Gastrocnemius medialis (tissue), 4 donors: Measurements from ENCODE around the gene OSCP1. TPM values are rescaled to one million over a fixed set of nuclear protein-coding genes. Genes with fewer than 3 reads are reported as not detected.
A peak's percentile ranks its signal among the peaks of the same experiment; 100 is the strongest.

ENCODE experiments used
- ATAC-seq, 2 donors: fragments of 150-250 bp; one replicate each; pipeline ENCODE4 v1.9.1; 2016
- DNase-seq, 2 donors: peaks; one replicate each; pipeline ENCODE4 v3.0.0-alpha.2; 2019
- H3K27ac ChIP-seq, 4 donors: fragments of 200-600 bp; sonication (generic); 1 replicate in 1 of 4; 2 replicates in 3 of 4; pipeline ENCODE4 v1.5.1; 2016 to 2018; ENCODE audit warnings: mild to moderate bottlenecking in 2 of 4, moderate library complexity in 1 of 4
- H3K27me3 ChIP-seq, 3 donors: fragments of 200-600 bp; sonication (generic) in 2 of 3; 1 replicate in 1 of 3; 2 replicates in 2 of 3; pipeline versions ENCODE4 v1.5.1 to v1.6.0; 2016 to 2019; ENCODE audit warnings: mild to moderate bottlenecking in 1 of 3, moderate library complexity in 1 of 3
- H3K36me3 ChIP-seq, 2 donors: fragments of 200-600 bp; sonication (generic) in 1 of 2; one replicate each; pipeline ENCODE4 v1.5.1; 2017 to 2018
- H3K4me1 ChIP-seq, 2 donors: fragments of 200-600 bp; sonication (generic) in 1 of 2; one replicate each; pipeline ENCODE4 v1.5.1; 2016 to 2017; ENCODE audit warnings: mild to moderate bottlenecking in 2 of 2
- H3K4me3 ChIP-seq, 4 donors: fragments of 200-600 bp; sonication (generic) in 3 of 4; 1 replicate in 1 of 4; 2 replicates in 3 of 4; pipeline ENCODE4 v1.5.1; 2016 to 2019; ENCODE audit warnings: mild to moderate bottlenecking in 2 of 4
- H3K9me3 ChIP-seq, 3 donors: fragments of 200-600 bp; sonication (generic) in 2 of 3; 1 replicate in 1 of 3; 2 replicates in 2 of 3; pipeline ENCODE4 v1.5.1; 2016 to 2019
- POLR2A ChIP-seq, 2 donors: fragments of 450-650 bp; IDR thresholded peaks; one replicate each; pipeline ENCODE4 v1.6.1; 2017; ENCODE audit warnings: antibody characterized with exemption in 2 of 2, mild to moderate bottlenecking in 2 of 2, moderate library complexity in 2 of 2
- in situ Hi-C, 4 donors: fragments of 200-750 bp; cut with MboI; loops; one replicate each; pipeline versions ENCODE4 v1.15.0 to v1.8.0; 2017; ENCODE audit warnings: low sequenced_read_pairs in 4 of 4
- intact Hi-C: fragments of 100-400 bp; cut with DNase I; formaldehyde crosslinking; loops from one replicate; pipeline ENCODE4 v1.15.1; 2023; ENCODE audit warnings: low total_unique reads
- total RNA-seq, 4 donors: library from RNA; depleted of rRNA; stranded (reverse); fragments of >200 nt; gene quantifications; one replicate each; pipeline versions ENCODE4 v1.1.0 to v1.2.3, GENCODE V29; 2016
- TF ChIP-seq, protein P1 (sequence below), 5 experiments: fragments of 450-650 bp in 3 of 5; fragments of 200-600 bp in 2 of 5; sonication (generic) in 2 of 5; IDR thresholded peaks in 4 of 5; conservative IDR thresholded peaks in 1 of 5; 1 replicate in 4 of 5; 2 replicates in 1 of 5; pipeline ENCODE4 v1.5.1; 2016 to 2019; ENCODE audit warnings: antibody characterized with exemption in 5 of 5, mild to moderate bottlenecking in 3 of 5, moderate library complexity in 3 of 5

OSCP1 gene
- total RNA-seq, 4 donors from 2014 or later: 3.3 to 6.7 (median 4.7) TPM

DNA sequence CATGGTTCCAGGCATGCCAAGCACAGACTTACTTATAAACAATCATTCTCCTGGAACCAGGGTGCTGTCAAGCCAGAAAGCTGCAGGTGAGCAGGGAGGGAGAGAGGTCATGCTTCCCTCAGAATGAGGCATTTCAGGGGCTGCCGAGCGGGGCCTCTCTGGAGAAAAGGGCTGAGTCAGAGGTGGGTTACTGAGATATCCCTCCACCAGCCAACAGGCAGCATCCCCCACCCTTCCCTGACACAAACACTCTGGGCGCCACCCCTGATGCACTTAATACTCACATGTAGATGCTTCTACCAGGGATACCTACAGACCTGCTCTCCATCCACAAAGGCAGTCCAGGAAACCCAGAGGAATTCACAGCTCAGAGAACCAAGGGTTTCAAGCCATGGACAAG, 77.6 kb downstream of the OSCP1 start:
- H3K9me3 ChIP-seq: no peaks in the 10 kb centered on the region
- ATAC-seq (no peak), DNase-seq (no peak)
- no peaks in the 10 kb centered on the region for H3K36me3 ChIP-seq
- peak overlapping the region; percentile 86 to 97 (median 92) for H3K27ac ChIP-seq
- TF ChIP-seq, protein P1, sequence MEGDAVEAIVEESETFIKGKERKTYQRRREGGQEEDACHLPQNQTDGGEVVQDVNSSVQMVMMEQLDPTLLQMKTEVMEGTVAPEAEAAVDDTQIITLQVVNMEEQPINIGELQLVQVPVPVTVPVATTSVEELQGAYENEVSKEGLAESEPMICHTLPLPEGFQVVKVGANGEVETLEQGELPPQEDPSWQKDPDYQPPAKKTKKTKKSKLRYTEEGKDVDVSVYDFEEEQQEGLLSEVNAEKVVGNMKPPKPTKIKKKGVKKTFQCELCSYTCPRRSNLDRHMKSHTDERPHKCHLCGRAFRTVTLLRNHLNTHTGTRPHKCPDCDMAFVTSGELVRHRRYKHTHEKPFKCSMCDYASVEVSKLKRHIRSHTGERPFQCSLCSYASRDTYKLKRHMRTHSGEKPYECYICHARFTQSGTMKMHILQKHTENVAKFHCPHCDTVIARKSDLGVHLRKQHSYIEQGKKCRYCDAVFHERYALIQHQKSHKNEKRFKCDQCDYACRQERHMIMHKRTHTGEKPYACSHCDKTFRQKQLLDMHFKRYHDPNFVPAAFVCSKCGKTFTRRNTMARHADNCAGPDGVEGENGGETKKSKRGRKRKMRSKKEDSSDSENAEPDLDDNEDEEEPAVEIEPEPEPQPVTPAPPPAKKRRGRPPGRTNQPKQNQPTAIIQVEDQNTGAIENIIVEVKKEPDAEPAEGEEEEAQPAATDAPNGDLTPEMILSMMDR (IDR thresholded peaks at IDR 0.05 in 4 of 5, conservative IDR thresholded peaks at IDR 0.05 in 1 of 5): no peak
- no peak for TF ChIP-seq POLR2A (IDR thresholded peaks at IDR 0.05)
- H3K4me1 ChIP-seq: peaks cover 48 to 76% of the 10 kb centered on the region in 2 donors
- H3K27me3 ChIP-seq: no peaks in the 10 kb centered on the region
- H3K4me3 ChIP-seq: no peak overlapping the region
- in situ Hi-C loops: no loop called here
- intact Hi-C loops: no loop called here

DNA sequence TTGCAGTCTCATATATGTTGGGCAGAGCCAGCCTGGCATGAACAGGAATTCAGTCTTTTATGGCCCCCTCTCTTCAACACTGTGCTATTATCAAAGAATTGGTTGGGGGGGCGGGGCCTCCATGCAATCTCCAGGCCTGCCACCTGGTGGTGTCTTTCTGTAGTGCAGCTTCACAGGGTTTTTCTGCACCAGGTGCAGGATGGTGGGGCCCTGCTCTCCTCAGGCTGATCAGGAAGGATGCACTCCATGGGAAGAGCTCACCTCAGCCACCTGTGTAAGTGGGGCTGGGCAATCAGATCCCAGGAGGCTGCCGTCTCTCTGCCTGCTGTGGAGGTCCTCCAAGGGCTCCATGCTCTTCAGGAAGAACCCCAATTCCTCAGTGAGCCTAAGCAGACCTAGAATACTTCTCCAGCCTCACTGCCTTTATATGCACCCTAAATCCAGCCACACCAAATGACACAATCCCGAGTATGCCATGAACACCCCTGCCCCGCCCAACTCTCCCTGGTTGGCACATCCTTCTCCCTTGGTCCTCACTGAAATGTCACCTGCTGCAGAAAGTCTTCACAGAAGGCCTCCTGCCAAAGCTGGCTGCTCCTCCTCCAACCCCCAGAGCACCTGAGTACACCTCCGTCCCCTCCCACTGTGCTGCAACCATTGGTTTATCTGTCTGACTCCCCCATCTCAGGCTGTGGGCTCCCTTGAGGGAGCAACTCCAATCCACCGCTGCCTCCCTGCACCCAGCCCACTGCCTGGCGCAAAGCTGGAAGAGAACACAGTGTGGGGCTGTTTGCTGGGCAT, 81.0 kb downstream of the OSCP1 start:
- no peaks in the 10 kb centered on the region for H3K9me3 ChIP-seq
- H3K4me1 ChIP-seq: peaks cover 47 to 68% of the 10 kb centered on the region in 2 donors
- H3K36me3 ChIP-seq: no peaks in the 10 kb centered on the region
- TF ChIP-seq POLR2A (IDR thresholded peaks at IDR 0.05): no peak
- TF ChIP-seq, protein P1 (IDR thresholded peaks at IDR 0.05 in 4 of 5, conservative IDR thresholded peaks at IDR 0.05 in 1 of 5): peak; percentile 85 to 95 (median 93)
- peak; percentile 13 to 32 for ATAC-seq
- no peak overlapping the region for H3K4me3 ChIP-seq
- peak overlapping the region in 2 of 4 donors; percentile 28 to 31 for H3K27ac ChIP-seq
- DNase-seq: peak; percentile 20 to 63
- H3K27me3 ChIP-seq: no peaks in the 10 kb centered on the region
- in situ Hi-C loops (no loop called here), intact Hi-C loops (loop anchor here (1.0 to 2.0 kb wide), 2 partner anchors 27 to 52 kb away; no protein-coding TSS in a partner anchor)

Other genes with a start within 250 kb of the OSCP1 start
- 100 to 1,000 TPM in 3 of 4 donors, 10 to 100 TPM in 1; 88.2 to 174 (median 146) TPM for gene THRAP3, start 226.0 kb downstream of the OSCP1 start, total RNA-seq
- gene SH3D21, start 144.1 kb downstream of the OSCP1 start, total RNA-seq: 1 to 10 TPM in 1 of 4 donors, under 1 TPM in 3; 0.10 to 1.4 (median 0.46) TPM
- 10 to 100 TPM; 10.0 to 19.9 (median 14.8) TPM for gene EVA1B, start 126.8 kb downstream of the OSCP1 start, total RNA-seq
- 100 to 1,000 TPM; 109 to 263 (median 211) TPM for gene STK40, start 64.5 kb downstream of the OSCP1 start, total RNA-seq
- 100 to 1,000 TPM in 2 of 4 donors, 10 to 100 TPM in 2; 56.9 to 129 (median 103) TPM for gene LSM10, start 52.5 kb downstream of the OSCP1 start, total RNA-seq
- 100 to 1,000 TPM; 106 to 215 (median 160) TPM for gene MRPS15, start 13.9 kb upstream of the OSCP1 start, total RNA-seq
- gene CSF3R, start 32.5 kb upstream of the OSCP1 start, total RNA-seq: 1 to 10 TPM in 3 of 4 donors, under 1 TPM in 1; 0.29 to 6.4 (median 3.9) TPM